A673 (cell line): ENCODE measurements around the gene ZMYND11. TPM values are rescaled to one million over a fixed set of nuclear protein-coding genes. Genes with fewer than 3 reads are reported as not detected.
A peak's percentile ranks its signal among the peaks of the same experiment; 100 is the strongest.

Experiments
- BruUV-seq: library from RNA; stranded (reverse); fragments of 400-500 nt; replicated peaks from 2 replicates; lab custom pipeline; 2021; lab: Mats Ljungman, UMichigan
- CTCF ChIA-PET: fragments of 300-600 bp; sonication (Branson Sonifier 250); formaldehyde crosslinking; loops from one replicate; lab custom pipeline; 2022; ENCODE audit warnings: antibody characterized with exemption; lab: Charles Lee
- POLR2A ChIA-PET: fragments of 300-600 bp; sonication (Branson Sonifier 250); formaldehyde crosslinking; loops from one replicate; lab custom pipeline; 2022; ENCODE audit warnings: antibody characterized with exemption; ENCODE audit not compliant: low non-redundant PET; lab: Charles Lee
- DNase-seq: peaks from one replicate; pipeline ENCODE4 v3.0.0-alpha.2; 2015; ENCODE audit warnings: low spot score
- H3K27ac ChIP-seq: fragments of 200-600 bp; sonication (generic); 2 replicates; pipeline ENCODE4 v1.5.1; 2016; ENCODE audit warnings: mixed run types, low read depth, mild to moderate bottlenecking, mixed read lengths, antibody characterized with exemption, low read length; ENCODE audit not compliant: poor library complexity, severe bottlenecking
- H3K27me3 ChIP-seq: fragments of 200-600 bp; sonication (generic); replicated peaks from 2 replicates; pipeline ENCODE4 v1.6.1; 2017; ENCODE audit warnings: mixed run types, low read depth, mild to moderate bottlenecking, mixed read lengths, antibody characterized with exemption, low read length; ENCODE audit not compliant: insufficient read depth, poor library complexity
- H3K36me3 ChIP-seq: fragments of 200-600 bp; sonication (generic); 2 replicates; pipeline ENCODE4 v1.6.1; 2016; ENCODE audit warnings: mixed run types, mild to moderate bottlenecking, mixed read lengths, antibody characterized with exemption, low read length; ENCODE audit not compliant: insufficient read depth, poor library complexity, severe bottlenecking
- H3K4me1 ChIP-seq: fragments of 200-600 bp; sonication (generic); 2 replicates; pipeline ENCODE4 v1.6.1; 2017; ENCODE audit warnings: mixed run types, mild to moderate bottlenecking, mixed read lengths, antibody characterized with exemption, low read length; ENCODE audit not compliant: insufficient read depth, poor library complexity, severe bottlenecking
- H3K4me3 ChIP-seq: fragments of 200-600 bp; sonication (generic); 2 replicates; pipeline ENCODE4 v1.5.1; 2016; ENCODE audit warnings: low read depth, mixed run types, mild to moderate bottlenecking, mixed read lengths, low read length; ENCODE audit not compliant: poor library complexity, severe bottlenecking
- H3K9me3 ChIP-seq: fragments of 200-600 bp; sonication (generic); 2 replicates; pipeline ENCODE4 v1.6.1; 2016; ENCODE audit warnings: mixed run types, low read depth, mild to moderate bottlenecking, mixed read lengths, antibody characterized with exemption, low read length; ENCODE audit not compliant: poor library complexity, severe bottlenecking
- CTCF ChIP-seq: fragments of 300-800, 200-600 bp; sonication (generic); conservative IDR thresholded peaks from 2 replicates; pipeline ENCODE4 v1.5.1; 2017; ENCODE audit warnings: low read depth, mild to moderate bottlenecking, antibody characterized with exemption, low read length, moderate library complexity, mixed read lengths
- EZH2 ChIP-seq: fragments of 200-600 bp; sonication (generic); IDR thresholded peaks from 2 replicates; pipeline ENCODE4 v1.6.1; 2017; ENCODE audit warnings: borderline replicate concordance, low read depth, mild to moderate bottlenecking, mixed read lengths, antibody characterized with exemption, low read length; ENCODE audit not compliant: poor library complexity, severe bottlenecking
- intact Hi-C: fragments of 100-400 bp; cut with micrococcal nuclease; formaldehyde crosslinking; loops from one replicate; pipeline ENCODE4 v1.10.0; 2022; ENCODE audit not compliant: unreplicated experiment
- total RNA-seq: library from RNA; stranded (reverse); gene quantifications from 2 replicates; pipeline ENCODE4 v1.2.3, GENCODE V29; 2021

ZMYND11 gene
- total RNA-seq, 1 experiment from 2014 or later: 82.8 TPM

- Histone ChIP-seq H3K9me3 (no peaks in the 10 kb centered on the region), H3K36me3 (no peaks in the 10 kb centered on the region), H3K27me3 (no peaks in the 10 kb centered on the region), H3K4me1 (peaks cover 23% of the 10 kb centered on the region), H3K4me3 (no peak overlapping the region), H3K27ac (peak overlapping the region; percentile 78)
- no TSS peak for BruUV-seq
- DNase-seq: peak; percentile 79
- intact Hi-C loops: no loop called here
- no peak for TF ChIP-seq CTCF
- no peak for TF ChIP-seq EZH2
- CTCF ChIA-PET: interaction anchor here (0.8 kb wide), 1 partner anchor 25 kb away, joined by 3 read pairs; no protein-coding TSS in a partner anchor
- POLR2A ChIA-PET: no interaction called here
These were observed 65.2 kb downstream of the ZMYND11 start for GRCh38 chr10:200405-200804.

GRCh38 chr10:201328-201771 is 66.1 kb downstream of the ZMYND11 start:
- CTCF ChIA-PET: interaction anchor here (0.6 kb wide), 1 partner anchor 47 kb away, joined by 4 read pairs; no protein-coding TSS in a partner anchor
- intact Hi-C loops: no loop called here

GRCh38 chr10:208616-209015 is 73.4 kb downstream of the ZMYND11 start:
- CTCF ChIA-PET: no interaction called here
- Histone ChIP-seq H3K27me3 (no peaks in the 10 kb centered on the region), H3K36me3 (peaks cover 5% of the 10 kb centered on the region), H3K9me3 (no peaks in the 10 kb centered on the region), H3K4me1 (no peaks in the 10 kb centered on the region), H3K27ac (no peak overlapping the region), H3K4me3 (no peak overlapping the region)
- BruUV-seq: no TSS peak
- no peak for TF ChIP-seq CTCF
- intact Hi-C loops: no loop called here
- POLR2A ChIA-PET: no interaction called here
- DNase-seq: no peak

More at GRCh38 chr10:201328-201771, 66.1 kb downstream of the ZMYND11 start:
- H3K27me3 ChIP-seq: no peaks in the 10 kb centered on the region
- BruUV-seq: no TSS peak
- no peaks in the 10 kb centered on the region for H3K9me3 ChIP-seq
- peak; percentile 78 for DNase-seq
- peak overlapping the region; percentile 78 for H3K27ac ChIP-seq
- peaks cover 23% of the 10 kb centered on the region for H3K4me1 ChIP-seq
- no peaks in the 10 kb centered on the region for H3K36me3 ChIP-seq
- H3K4me3 ChIP-seq: peak overlapping the region; percentile 9
- no peak for TF ChIP-seq CTCF
- TF ChIP-seq EZH2: no peak
- POLR2A ChIA-PET: no interaction called here
